Activated CD4-positive, alpha-beta T cell treated with anti-CD3 and anti-CD28 coated beads for 1 hour (primary cell): ENCODE results near the gene NPR1.
A peak's percentile ranks its signal among the peaks of the same experiment; 100 is the strongest.
"Not testable (repeated sequence)": the region's sequence is repeated elsewhere in the genome, so short reads cannot be mapped to it uniquely, and the experiment has no call there.

Experiments used
- DNase-seq: peaks from one replicate; pipeline ENCODE4 v3.0.0-alpha.2; 2020

NPR1 gene

GRCh38 chr1:153678519-153679336, at the start of gene NPR1:
Gene NPR1, plus strand, starts transcription at chr1:153678688. Its CDS starts 421 bp downstream, at chr1:153679109.
- DNase-seq, result no peak

DNA sequence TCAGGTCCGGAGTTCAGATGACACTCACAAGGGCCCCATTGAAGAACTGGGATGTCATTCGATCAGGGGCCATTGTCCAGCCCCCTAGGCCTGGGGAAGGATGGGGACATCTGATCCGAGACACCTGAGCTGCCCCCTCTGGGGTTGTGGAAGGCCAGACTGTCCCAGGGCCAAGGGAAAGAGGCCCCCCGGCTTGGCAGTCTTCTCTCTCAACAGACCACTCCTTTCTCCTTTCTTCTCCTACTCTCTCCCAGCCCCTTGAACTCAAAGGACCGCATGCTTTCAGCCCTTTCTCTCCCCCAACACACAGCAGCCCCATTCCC, 49.2 kb upstream of the NPR1 start:
- no peak for DNase-seq

GRCh38 chr1:153629971-153630370, 48.5 kb upstream of the NPR1 start:
- DNase-seq, result no peak

DNA sequence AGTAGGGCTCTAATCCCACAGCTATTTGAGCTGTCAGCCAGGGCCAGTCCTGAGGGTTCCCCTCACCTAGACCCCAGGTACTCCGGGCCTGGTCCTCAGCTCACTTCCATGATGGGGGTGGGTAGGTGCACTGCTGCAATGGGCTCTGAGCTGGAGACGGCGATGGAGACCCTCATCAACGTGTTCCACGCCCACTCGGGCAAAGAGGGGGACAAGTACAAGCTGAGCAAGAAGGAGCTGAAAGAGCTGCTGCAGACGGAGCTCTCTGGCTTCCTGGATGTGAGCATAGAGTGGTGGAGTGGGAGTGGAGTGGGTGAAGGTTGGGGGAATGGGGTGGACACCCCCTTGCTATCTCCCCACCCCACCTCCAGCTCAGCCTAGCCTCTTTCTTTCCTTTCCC, 48.1 kb upstream of the NPR1 start:
- no peak for DNase-seq

DNA sequence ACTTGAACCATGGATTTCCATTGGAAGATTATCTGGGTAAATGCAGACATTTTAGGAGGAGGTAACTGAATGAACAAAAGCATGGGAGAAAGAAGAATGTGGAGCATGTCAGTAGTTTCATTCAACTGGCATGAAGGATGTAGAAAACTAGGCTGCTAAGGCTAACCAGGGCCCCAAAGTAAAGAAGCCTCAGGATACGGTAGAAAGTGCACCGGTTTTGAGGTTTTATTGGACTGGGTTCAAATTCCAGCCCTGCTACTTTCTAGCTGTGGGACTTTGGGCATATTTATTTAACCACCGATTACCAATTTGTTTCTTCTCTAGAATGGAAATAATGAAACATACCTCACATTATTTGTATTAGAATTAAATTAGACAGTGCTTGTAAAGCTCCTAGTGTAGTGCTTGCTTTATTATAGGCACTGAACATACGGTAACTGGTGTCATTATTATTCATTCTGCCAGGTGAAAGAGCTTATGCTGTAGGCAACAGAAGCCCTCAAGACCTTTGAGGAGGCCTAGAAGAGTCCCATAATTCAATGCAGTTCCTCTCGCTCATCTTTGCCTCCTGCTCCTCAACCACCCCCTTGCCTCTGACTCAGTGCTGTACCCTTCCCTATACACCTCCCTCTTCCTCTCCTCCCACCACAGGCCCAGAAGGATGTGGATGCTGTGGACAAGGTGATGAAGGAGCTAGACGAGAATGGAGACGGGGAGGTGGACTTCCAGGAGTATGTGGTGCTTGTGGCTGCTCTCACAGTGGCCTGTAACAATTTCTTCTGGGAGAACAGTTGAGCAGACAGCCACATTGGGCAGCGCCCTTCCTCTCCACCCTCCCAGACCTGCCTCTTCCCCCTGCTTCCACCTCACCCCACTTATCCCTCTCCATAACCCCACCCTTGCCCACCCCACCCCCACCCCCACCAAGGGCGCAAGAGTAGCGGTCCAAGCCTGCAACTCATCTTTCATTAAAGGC, 47.2 kb upstream of the NPR1 start:
- DNase-seq, result no peak

GRCh38 chr1:153633161-153633753, 45.2 kb upstream of the NPR1 start:
- no peak for DNase-seq

DNA sequence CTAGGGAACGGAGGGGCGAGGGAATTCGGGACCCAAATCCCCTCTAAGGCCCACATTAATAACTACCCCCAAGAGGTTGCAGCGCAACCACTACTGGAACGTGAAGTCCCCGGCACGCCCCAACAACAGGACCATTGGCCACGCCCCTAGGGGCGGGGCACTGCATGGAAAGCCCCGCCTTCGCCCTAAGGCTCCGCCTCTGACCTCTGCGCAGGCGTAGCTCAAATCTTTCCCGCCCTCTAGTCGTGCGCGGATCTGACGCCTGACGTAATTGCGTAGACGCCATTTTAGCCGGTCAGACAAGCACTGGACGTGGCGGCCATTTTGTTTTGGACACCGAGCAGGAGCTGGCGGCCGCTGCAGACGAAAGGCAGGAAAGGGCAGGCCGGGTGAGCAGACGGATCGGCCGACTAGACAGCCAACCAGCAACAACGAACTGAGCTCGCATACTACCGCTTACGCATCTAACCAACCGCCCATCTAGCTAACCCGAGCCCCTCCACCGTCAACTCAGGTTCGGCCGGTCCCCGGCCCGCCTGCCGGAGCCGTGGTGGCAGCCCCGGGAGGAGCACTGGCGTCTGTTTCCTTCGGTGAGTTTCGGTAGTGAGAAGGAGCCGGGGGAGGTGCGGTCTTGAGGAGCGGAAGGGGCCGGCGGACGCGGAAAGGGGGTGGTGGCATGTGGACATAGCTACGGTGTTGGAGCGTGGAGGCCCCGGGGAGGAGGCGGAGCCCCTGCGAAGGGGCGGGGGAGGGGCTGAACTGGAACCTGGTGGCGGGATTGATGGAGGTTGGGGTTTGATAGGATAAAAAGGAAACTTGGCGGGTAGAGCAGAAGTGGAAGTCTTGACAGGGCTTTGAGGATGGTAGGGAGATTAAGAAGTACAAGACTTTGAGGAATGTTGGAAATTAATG, 44.5 kb upstream of the NPR1 start, which contains the start of gene CHTOP:
Gene CHTOP, plus strand, starts transcription at position 313 of the 912 bp plus-strand sequence. CDS start 2,523 bp downstream, outside the sequence.
- DNase-seq, result peak; percentile 97

- DNase-seq, result no peak
These were observed 42.6 kb upstream of the NPR1 start for GRCh38 chr1:153635872-153636271.

DNA sequence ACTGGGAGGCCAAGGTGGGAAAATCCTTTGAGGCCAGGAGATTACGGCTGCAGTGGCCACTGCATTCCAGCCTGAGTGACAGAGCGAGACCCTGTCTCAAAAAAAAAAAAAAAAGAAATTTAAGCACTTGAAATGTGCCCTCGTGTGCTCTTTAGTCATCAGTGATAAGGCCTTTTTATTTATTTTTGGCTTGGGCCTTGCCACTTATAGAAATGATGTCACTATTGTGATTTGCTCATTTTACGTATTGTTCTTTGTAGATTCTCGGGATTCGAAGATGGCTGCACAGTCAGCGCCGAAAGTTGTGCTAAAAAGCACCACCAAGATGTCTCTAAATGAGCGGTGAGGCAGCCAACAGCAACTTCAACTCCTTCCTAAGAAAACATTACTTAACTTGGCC, 42.2 kb upstream of the NPR1 start:
- DNase-seq, result no peak

GRCh38 chr1:153638261-153638660, 40.2 kb upstream of the NPR1 start:
- DNase-seq, result no peak

DNA sequence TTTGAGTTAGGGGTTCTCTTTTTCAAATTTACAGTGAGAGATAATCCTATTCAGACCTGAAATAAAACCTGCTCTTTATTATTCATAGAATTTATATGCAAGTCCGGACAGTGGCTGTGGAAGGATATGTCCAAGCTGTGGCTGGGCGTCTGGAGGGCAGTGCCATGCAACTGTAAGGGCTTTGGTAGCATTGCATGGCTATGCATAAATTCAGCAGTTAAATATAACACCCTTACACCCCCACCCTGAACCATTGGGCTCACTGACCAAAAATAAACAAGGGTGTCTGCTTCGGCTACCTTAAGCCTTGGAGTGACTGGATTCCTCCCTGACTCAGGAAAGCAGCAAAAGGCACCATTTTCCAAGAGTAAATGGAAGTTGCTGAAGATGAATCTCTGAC, 39.2 kb upstream of the NPR1 start:
- no peak for DNase-seq

DNA sequence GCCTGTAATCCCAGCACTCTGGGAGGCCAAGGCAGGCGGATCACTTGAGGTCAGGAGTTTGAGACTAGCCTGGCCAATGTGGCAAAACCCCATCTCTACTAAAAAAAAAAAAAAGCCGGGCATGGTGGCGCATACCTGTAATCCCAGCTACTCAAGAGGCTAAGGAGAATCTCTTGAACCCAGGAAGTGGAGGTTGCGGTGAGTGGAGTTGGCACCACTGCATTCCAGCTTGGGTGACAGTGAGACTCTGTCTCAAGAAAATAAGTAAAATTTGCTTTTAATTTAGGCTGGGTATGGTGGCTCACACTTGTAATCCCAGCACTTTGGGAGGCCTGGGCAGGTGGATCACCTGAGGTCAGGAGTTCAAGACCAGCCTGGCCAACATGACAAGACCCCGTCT, 38.3 kb upstream of the NPR1 start:
- DNase-seq, result not testable (repeated sequence)

- no peak for DNase-seq
These were observed 37.6 kb upstream of the NPR1 start for GRCh38 chr1:153640861-153641260.

GRCh38 chr1:153642161-153642560, 36.3 kb upstream of the NPR1 start:
- no peak for DNase-seq

- no peak for DNase-seq
These were observed 35.4 kb upstream of the NPR1 start for GRCh38 chr1:153643100-153643499.

DNA sequence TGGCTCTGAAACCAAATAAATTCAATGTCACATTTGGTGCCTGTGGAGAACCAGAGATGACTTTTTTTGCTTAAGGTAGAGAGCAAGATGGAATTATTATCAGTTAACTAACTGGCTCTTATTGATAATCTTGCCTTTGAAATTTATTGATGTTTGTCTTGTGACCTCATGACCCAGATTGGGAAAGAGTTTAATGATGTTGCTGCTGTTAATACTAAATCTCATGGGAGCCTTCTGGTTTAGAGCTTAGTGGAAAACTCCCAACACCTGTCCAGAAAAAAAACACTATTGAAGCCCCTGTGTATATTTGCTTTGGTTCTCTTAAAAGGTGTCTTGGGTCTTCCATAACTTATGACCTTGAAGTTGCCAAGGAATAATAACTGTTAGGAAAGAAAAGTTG, 34.7 kb upstream of the NPR1 start:
- no peak for DNase-seq

DNA sequence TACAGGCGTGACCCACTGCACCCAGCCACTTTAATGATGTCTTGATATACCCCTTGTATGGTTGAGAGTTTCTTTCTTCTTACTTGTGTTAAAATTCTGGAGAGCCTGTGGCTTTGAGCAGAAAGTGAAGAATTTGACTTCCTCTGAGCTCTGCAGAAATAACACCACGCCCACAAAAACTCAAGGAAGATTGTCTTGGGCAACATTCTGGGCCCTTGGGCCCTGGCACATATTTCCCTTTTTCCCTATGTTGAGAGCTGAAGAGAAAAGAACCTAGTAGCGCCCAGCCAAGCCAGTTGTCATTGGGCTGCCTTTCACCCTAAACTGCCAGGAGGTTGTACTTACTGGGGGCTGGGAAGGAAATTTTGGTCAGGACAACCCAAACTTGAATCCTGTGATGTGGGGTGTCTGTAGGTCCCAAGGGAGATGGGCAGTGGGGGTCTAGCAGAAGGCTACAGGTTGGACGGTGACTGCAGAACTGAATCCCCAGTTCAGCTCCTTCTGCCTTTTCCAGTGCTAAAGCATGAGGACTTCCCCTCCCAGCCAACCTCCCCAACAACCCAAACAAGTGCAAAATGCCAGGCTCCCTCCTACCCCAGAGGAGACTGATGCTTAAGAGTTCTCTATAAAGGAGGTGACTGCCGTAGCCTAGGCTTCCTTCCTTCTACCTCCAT, 31.7 kb upstream of the NPR1 start:
- DNase-seq, result no peak

DNA sequence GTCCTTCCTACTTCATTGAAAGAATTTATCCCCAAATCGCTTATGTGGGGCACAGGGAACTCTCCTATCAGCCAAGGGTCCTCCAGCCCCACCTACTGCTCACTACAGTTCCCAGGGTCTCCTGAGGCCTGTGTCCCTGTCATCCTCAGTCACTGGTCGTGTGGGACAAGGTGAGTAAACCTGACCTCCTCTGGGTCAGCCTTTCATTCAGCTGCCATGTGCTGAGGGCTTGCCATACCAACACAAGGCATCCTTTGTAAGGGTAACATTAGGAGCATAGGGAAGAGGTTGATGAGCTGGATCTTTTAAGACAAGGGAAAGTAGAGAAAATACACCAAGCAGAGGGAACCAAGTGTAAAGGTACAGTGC, 31.2 kb upstream of the NPR1 start:
- no peak for DNase-seq

DNA sequence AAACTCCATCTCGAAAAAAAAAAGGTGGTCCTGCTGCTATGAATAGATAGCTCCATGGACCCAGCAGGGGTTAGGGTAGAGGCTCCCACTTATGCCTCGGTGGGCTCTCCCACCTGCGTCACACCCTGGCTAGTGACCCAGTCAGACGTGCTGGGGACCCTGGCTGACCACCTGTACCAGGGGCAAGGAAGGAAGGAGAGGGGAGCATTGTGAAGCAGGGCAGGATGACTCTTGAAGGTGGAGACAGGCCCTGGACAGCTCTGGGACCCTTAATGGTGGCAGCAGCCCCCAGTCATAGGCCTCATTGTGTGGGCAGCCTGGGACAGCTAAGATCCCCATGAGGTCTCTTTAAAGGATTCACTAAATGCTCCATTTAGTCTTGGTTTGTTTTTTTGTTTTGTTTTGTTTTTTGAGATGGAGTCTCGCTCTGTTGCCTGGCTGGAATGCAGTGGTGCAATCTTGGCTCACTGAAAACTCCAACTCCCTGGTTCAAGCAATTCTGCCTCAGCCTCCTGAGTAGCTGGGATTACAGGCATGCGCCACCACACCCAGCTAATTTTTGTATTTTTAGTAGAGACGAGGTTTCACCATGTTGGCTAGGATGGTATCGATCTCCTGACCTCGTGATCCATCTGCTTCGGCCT, 30.4 kb upstream of the NPR1 start:
- DNase-seq, result no peak

DNA sequence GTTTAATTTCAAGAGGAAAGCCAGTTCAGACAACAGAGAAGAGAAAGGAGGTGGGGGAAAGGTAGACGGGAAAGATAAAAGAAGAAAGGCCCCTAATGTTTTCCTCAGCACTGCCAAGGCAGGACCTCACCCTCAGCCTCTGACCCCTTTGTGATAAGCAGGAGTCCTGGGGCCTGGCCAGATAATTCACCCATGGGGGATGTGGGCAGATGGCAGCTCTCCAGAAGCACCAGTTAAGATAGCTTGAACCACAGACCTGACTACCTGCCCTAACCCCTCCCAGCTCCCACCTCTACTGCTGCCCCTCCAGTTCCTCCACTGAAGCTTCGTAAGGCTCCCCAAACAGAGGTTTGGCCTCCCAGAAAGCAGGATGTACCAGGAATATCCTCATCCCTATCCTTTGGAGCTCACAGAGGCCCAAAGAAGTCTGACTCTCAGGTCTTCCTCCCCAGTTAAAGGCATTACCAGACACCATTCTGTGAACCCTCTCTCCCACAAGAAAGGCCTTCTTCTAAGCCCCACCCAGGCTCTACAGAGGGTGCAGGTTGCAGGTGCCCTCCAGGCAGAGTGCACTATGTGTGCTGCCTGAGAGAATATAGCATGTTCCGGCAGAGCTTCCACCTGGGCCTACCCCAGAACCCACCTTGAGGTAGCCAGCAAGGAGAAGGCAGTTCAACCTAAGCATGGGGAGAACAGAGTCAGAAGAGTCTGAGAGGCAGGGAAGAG, 29.2 kb upstream of the NPR1 start:
- DNase-seq, result no peak

GRCh38 chr1:153649863-153650235, 28.6 kb upstream of the NPR1 start:
- no peak for DNase-seq
